GM21529 (cell line): ENCODE results near the gene GATAD2A.

Experiments
- ATAC-seq: cut with Tn5 transposase; IDR thresholded peaks from one replicate; pipeline ENCODE4 v1.9.1; 2021; ENCODE audit not compliant: unreplicated experiment

Gene GATAD2A

DNA sequence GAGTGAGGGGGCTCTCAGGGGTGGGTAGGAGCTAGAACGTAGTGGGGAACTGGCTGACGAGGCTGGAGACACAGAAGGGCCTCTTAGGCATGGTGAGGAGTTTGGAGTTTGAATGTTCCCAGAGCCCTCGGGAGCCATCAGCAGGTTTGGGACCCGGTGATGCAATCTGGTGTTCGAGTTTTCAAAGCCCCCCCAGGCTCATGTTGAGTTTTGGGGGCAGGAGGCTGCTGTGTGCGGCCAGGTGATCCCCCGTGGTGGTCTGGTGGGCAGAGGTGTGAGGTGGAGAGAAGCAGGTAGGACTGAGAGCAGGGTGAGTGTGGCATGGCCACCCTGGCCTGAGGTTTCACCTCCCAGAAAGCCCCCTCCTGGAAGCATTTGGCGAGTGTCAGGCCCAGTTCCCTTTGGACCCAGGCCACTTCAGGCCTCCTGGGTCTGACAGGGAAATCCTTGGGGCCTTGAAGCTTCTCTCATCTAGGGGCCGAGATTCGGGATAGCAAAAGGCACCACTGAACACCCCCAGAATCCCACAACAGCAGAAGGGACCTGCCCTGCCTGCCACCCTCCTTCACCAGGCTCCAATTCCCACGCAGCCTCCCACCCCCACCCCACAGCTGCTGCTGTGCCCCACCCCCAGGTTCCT, 124.4 kb downstream of the GATAD2A start:
- no peak for ATAC-seq

GRCh38 chr19:19530423-19530804, 124.9 kb downstream of the GATAD2A start:
- no peak for ATAC-seq

- ATAC-seq: no peak
Observed at GRCh38 chr19:19530889-19531288, 125.4 kb downstream of the GATAD2A start.

DNA sequence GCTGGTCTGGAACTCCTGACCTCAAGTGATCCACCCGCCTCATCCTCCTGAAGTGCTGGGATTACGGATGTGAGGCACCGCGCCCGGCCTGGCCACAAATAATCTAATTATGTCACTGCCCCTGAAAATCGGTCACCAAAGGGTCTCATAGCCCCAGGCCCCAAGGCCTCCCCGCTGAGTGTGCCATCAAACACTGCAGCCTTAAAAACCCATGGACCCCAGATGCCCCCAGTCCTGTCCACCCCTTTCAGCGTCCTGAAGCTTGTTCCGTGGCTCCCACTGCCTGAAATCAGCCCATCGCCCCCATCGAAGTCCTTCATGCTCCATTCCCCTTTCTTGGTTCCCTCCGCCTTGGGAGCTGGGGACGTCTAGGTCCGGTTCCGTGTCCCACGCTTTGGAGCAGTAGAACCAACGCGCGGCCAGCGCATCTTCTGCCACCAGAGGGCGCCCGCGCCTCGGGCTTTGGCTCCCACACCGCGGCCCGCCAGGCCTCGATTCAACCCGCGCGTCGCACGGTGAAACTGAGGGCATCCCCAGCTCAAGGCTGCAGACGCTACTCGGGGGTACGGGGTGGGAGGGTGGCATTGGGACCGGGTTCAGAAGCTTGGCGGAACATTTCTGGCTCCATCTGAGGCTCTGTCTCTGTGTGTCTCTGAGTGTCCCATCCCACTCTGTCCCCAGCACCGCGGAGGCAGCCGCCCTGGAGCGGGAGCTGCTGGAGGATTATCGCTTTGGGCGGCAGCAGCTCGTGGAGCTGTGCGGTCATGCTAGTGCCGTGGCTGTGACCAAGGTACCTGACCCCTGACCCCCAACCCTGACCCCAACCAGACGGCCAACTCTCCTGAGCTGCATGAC, 126.7 kb downstream of the GATAD2A start:
- no peak for ATAC-seq

DNA sequence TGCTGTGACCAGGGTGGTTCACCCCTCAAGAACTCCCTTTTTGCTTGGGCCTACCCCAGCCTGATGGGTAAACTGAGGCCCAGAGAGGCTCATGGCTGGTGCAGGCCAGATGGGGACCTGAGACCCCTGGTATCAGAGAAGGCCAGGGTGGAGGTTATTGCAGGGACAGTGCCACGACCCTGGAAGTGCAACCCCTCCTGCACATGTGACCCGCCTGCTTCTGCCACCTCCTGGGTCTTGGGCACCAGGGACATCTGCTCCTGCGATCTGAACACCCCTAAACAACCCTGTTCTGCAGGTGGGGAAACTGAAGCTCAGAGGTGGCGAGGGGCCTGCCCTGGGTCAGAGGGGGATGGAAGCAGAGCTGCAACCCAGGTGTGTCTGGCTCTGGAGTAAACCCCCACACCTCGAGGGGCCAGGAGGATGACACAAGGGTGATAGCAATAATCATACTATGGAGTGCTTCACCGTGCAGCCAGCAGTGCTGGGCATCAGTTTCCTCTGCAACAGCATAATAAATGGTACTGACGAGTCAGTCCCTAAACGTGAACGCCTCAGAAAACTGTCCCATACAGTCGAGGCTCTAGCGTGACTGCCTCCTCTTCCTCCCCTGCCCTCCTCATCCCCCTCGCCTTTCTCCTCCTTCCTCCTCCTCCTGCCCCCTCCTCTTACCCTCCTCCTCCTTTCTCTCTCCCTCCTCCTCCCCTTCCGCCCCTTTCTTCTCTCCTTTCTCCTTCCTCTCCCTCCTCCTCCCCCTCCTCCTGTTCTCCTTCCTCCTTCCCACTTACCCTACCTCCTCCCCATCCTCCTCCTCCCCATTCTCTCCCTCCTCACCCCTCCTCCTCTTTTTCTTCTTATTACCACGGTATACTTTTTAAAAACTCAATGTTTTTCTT, 127.6 kb downstream of the GATAD2A start:
- no peak for ATAC-seq

DNA sequence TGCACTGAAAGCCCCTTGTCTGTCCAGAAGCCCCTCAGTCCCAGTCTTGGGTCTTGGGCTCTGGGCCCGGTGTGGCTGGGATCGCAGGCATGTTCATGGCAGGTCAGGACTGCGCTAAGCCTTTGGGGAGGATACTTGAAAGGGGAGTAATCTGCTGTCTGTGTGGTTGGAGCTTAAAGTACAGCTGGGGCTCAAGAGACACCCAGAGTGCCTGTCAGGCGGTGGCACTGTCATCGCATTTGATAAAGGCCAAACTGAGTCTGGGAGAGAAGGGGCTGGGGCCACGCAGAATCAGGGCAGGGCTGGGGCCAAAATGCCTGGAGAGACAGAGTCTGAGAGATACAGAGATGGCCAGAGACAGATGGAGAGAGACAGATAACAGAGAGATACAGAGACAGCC, 128.4 kb downstream of the GATAD2A start:
- no peak for ATAC-seq

DNA sequence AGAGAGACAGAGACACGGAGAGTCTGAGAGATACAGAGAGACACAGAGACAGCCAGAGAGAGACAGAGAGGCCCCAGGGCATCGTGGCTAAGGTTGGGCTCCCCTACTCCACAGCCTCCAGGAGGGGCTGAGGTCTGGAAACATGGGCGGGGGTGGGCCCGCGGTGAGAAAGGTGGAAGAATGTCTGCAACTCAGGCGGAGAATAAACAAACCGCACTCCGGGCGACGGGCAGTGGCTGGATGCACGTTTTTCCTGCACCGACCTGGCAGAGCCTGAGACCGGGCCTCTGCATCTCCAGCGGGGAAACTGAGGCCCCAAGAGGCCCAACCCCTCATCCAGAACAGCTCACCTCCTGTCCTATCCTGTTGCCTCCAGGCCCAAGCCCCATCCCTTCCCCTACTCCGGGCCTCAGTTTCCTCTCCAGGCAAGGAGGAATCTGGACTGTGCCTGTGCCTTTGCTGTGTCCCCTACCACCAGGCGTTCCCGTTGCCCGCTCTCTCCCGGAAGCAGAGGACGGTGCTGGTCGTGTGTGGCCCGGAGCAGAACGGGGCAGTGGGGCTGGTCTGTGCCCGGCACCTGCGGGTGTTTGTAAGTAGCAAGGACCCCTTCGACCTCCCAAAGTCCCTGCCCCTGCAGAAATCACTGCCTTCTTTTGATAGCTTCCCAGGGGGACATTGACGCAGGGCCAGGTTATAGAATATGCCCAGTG, 129.2 kb downstream of the GATAD2A start:
- ATAC-seq: no peak

- no peak for ATAC-seq
Observed at GRCh38 chr19:19535311-19536191, 130.1 kb downstream of the GATAD2A start.

DNA sequence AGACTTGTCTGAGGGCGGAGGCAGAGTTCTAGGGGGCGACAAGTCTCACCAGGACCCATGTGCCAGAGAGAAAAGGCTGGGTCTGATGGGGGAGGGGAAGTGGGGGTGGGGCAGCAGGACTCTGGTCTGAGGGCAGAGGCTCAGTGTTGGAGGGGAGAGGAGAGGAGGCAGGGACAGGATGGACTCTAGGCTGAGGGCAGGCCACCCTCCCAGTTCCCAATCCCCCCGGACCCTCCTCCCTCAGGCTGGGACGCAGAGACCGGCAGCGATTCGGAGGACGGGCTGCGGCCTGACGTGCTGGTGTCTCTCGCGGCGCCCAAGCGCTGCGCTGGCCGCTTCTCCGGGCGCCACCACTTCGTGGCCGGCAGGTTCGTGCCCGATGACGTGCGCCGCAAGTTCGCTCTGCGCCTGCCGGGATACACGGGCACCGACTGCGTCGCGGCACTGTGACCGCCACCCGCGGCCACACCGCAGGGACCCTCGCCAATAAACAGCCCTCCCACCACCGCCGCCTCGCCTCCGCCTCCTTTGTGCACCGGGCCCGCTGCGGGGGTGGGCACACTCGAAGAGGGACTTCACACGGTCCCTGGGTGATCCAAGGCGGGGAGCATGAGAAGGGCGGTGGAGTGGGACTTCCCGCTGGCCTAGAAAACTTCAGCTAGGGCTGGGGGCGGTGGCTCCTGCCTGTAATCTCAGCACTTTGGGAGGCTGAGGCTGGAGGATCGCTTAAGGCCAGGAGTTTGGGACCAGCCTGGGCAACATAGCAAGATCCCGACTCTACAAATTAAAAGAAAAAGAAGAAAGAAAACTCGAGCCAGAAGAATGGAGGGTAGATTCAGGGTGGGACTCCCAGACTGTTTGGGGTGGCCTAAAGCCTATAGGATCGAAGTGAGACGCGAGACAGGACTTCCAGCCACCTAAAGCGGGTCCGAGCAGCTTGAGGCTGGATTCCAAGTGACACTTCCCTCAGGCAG, 131.9 kb downstream of the GATAD2A start:
- no peak for ATAC-seq

DNA sequence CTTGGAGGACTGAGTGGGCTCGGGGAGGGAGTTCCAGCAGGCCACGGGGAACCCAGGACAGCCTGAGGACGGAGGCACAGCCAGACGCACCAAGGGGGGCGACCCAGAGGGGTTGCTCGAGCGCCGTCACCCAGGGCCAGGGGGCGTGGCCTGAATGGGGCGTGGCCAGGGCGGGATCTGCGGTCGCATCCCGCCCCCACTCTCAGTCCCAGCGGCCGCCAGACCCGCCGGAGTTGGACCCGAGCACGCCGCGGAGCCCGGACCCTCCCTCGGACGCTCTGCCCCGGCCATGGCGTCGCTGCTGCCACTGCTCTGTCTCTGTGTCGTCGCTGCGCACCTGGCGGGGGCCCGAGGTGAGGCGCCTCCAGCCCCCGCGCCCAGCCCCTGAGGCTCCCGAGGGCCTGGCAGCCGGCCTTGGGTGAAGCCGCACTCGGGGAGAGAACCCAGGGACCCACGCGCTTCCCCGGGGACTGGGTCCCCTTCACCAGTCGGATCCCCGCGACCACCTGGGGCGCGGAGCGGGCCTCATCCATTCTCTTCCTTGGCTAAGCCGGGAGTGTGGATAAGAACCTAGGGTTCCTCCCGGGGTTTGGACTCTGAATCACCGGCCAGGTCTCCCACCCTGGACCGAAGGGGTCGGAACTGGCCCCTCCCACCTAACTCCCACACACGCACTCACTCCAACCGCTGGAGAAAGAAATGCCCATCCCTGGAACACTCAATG, 132.7 kb downstream of the GATAD2A start, which contains the start of gene CILP2:
CILP2 (plus strand) TSS at position 205 of the 724 bp plus-strand sequence; CDS start at position 290, 85 bp downstream.
- no peak for ATAC-seq

- ATAC-seq: no peak
Observed at GRCh38 chr19:19538785-19539166, 133.3 kb downstream of the GATAD2A start.

DNA sequence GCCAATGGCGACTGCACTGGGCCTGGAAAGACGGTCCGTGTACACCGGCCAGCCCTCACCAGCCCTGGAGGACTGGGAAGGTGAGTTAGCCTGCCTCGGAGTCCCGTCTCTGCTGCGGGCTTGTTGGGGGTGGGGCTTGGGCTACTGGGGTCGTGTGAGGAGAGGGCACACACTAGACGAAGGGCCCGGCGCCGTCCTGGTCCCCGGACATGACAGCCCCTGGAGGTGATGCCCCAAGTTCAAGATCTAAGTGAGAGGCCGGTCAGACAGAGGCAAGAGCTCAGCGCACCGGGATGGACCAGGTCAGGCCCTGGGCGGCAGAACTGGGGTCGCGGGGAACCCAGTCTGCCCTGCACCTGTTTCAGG, 134.2 kb downstream of the GATAD2A start:
- ATAC-seq: no peak

DNA sequence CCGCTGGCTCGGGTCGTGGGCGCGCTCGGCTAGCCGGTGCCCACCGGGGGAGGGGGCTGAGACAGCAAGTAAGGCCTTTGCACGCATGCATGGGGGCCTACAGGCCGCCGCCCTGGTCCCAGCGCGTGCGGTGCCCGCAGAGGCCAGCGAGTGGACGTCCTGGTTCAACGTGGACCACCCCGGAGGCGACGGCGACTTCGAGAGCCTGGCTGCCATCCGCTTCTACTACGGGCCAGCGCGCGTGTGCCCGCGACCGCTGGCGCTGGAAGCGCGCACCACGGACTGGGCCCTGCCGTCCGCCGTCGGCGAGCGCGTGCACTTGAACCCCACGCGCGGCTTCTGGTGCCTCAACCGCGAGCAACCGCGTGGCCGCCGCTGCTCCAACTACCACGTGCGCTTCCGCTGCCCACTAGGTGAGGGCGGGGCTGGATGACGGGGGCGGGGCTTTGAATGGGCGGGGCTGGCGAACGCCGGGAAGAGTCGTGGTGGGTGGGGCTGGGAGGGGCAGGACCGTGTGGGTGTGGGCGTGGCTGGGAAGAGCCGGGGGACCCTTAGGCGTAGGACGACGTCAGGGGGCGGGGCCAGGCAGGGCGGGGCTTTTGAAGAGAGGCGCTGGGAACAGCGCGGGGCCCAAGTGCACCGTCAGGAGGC, 134.7 kb downstream of the GATAD2A start:
- no peak for ATAC-seq

- ATAC-seq: peak; percentile 70
Observed at GRCh38 chr19:19540715-19541515, 135.4 kb downstream of the GATAD2A start.

GRCh38 chr19:19541616-19542015, 136.1 kb downstream of the GATAD2A start:
- no peak for ATAC-seq

DNA sequence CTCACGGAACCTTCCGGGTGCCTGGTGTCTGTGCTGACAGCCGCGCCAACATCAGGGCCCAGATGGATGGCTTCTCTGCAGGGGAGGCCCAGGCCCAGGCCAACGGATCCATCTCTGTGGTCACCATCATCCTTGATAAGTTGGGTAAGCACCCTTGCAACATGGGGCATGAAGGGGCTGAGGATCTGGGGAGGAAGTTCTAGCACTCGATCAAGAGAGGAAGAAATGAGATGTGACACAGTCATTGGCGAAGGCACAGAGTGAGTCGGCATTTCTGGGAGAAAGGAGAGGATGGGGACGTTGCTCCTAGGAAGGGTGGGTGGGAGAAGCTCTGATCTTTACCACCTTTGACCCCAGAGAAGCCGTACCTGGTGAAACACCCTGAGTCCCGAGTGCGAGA, 137.0 kb downstream of the GATAD2A start:
- no peak for ATAC-seq

GRCh38 chr19:19543101-19543500, 137.6 kb downstream of the GATAD2A start:
- ATAC-seq: no peak
